ENCODE data around the gene LINGO4. TPM values are rescaled to one million over a fixed set of nuclear protein-coding genes. Genes with fewer than 3 reads are reported as not detected.
A peak's percentile ranks its signal among the peaks of the same experiment; 100 is the strongest.

LINGO4 gene
- total RNA-seq = 0.31 TPM

- no peak for DNase-seq (ENCODE audit: low spot score)
Measured at GRCh38 chr1:151805066-151805820, at the start of gene LINGO4. Gene LINGO4 (minus strand): TSS chr1:151805419. CDS start chr1:151802704, 2,715 bp downstream.

GRCh38 chr1:151854658-151855057 lies 49.4 kb upstream of the LINGO4 start:
- peak; percentile 37 for DNase-seq (ENCODE audit: low spot score)

GRCh38 chr1:151853411-151853943 lies 48.3 kb upstream of the LINGO4 start, which contains the start of gene THEM5:
Gene THEM5 (minus strand): TSS chr1:151853712. CDS start chr1:151853565, 147 bp downstream.
- DNase-seq (ENCODE audit: low spot score) = no peak

GRCh38 chr1:151852733-151853132 lies 47.5 kb upstream of the LINGO4 start:
- DNase-seq (ENCODE audit: low spot score) = peak; percentile 15

GRCh38 chr1:151851886-151852285 lies 46.7 kb upstream of the LINGO4 start:
- DNase-seq (ENCODE audit: low spot score) = peak; percentile 41

- no peak for DNase-seq (ENCODE audit: low spot score)
Measured at GRCh38 chr1:151849871-151850270, 44.7 kb upstream of the LINGO4 start.

- no peak for DNase-seq (ENCODE audit: low spot score)
Measured at GRCh38 chr1:151849126-151849525, 43.9 kb upstream of the LINGO4 start.

GRCh38 chr1:151847867-151848596 lies 42.8 kb upstream of the LINGO4 start:
- no peak for DNase-seq (ENCODE audit: low spot score)

- DNase-seq (ENCODE audit: low spot score) = no peak
Measured at GRCh38 chr1:151846686-151847237, 41.5 kb upstream of the LINGO4 start.

GRCh38 chr1:151846062-151846568 lies 40.9 kb upstream of the LINGO4 start:
- DNase-seq (ENCODE audit: low spot score) = no peak

GRCh38 chr1:151843398-151843797 lies 38.2 kb upstream of the LINGO4 start:
- no peak for DNase-seq (ENCODE audit: low spot score)

- DNase-seq (ENCODE audit: low spot score) = no peak
Measured at GRCh38 chr1:151841141-151841540, 35.9 kb upstream of the LINGO4 start.

GRCh38 chr1:151840421-151840820 lies 35.2 kb upstream of the LINGO4 start:
- DNase-seq (ENCODE audit: low spot score) = no peak

- DNase-seq (ENCODE audit: low spot score) = peak; percentile 65
Measured at GRCh38 chr1:151839457-151840403, 34.5 kb upstream of the LINGO4 start, which contains the start of gene C2CD4D. Gene C2CD4D (minus strand): TSS chr1:151839820. CDS start chr1:151838989, 831 bp downstream.

- DNase-seq (ENCODE audit: low spot score) = no peak
Measured at GRCh38 chr1:151839082-151839412, 33.8 kb upstream of the LINGO4 start.

GRCh38 chr1:151838222-151839081 lies 33.2 kb upstream of the LINGO4 start:
- no peak for DNase-seq (ENCODE audit: low spot score)

- DNase-seq (ENCODE audit: low spot score) = no peak
Measured at GRCh38 chr1:151837884-151838221, 32.6 kb upstream of the LINGO4 start.

- DNase-seq (ENCODE audit: low spot score) = no peak
Measured at GRCh38 chr1:151837197-151837596, 32.0 kb upstream of the LINGO4 start.

GRCh38 chr1:151835596-151835995 lies 30.4 kb upstream of the LINGO4 start:
- no peak for DNase-seq (ENCODE audit: low spot score)

GRCh38 chr1:151834239-151834638 lies 29.0 kb upstream of the LINGO4 start:
- DNase-seq (ENCODE audit: low spot score) = no peak
